PC-3 (cell line): ENCODE measurements around the gene ISCU. TPM values are rescaled to one million over a fixed set of nuclear protein-coding genes. Genes with fewer than 3 reads are reported as not detected.
A peak's percentile ranks its signal among the peaks of the same experiment; 100 is the strongest.
"Not testable (repeated sequence)": the region's sequence is repeated elsewhere in the genome, so short reads cannot be mapped to it uniquely, and the experiment has no call there.

ENCODE experiments used
- ATAC-seq: fragments of 200-7000 bp; cut with Tn5 transposase; 2 replicates; pipeline ENCODE4 v1.9.1; 2020; ENCODE audit warnings: mild to moderate bottlenecking, moderate library complexity
- BruUV-seq: library from RNA; stranded (reverse); fragments of 400-500 nt; replicated peaks from 2 replicates; lab custom pipeline; 2021; lab: Mats Ljungman, UMichigan
- CTCF ChIA-PET: fragments of 300-600 bp; sonication (Branson Sonifier 250); formaldehyde crosslinking; loops from one replicate; lab custom pipeline; 2022; ENCODE audit warnings: antibody characterized with exemption; lab: Charles Lee
- POLR2A ChIA-PET: fragments of 300-600 bp; sonication (Branson Sonifier 250); formaldehyde crosslinking; loops from one replicate; lab custom pipeline; 2022; ENCODE audit warnings: antibody characterized with exemption; ENCODE audit not compliant: unreplicated experiment; lab: Charles Lee
- DNase-seq: peaks from one replicate; pipeline ENCODE4 v3.0.0-alpha.2; 2015
- H2AFZ ChIP-seq: fragments of 300-600 bp; sonication (generic); 2 replicates; pipeline ENCODE4 v1.6.0; 2016; ENCODE audit warnings: antibody characterized with exemption, low read length
- H3F3A ChIP-seq: fragments of 300-600 bp; sonication (generic); one replicate; pipeline ENCODE4 v1.6.0; 2017; ENCODE audit warnings: antibody characterized with exemption, low read length, control low read depth, mild to moderate bottlenecking; ENCODE audit not compliant: unreplicated experiment
- H3K27ac ChIP-seq: fragments of 300-600 bp; sonication (generic); 2 replicates; pipeline ENCODE4 v1.5.1; 2016; ENCODE audit warnings: mild to moderate bottlenecking, low read length
- H3K27me3 ChIP-seq: fragments of 300-600 bp; sonication (generic); 2 replicates; pipeline ENCODE4 v1.6.1; 2016; ENCODE audit warnings: low read length, mixed read lengths
- H3K36me3 ChIP-seq: fragments of 300-600 bp; sonication (generic); 2 replicates; pipeline ENCODE4 v1.6.1; 2016; ENCODE audit warnings: low read depth, mixed run types, low read length, mixed read lengths
- H3K4me1 ChIP-seq: fragments of 300-600 bp; sonication (generic); 2 replicates; pipeline ENCODE4 v1.5.1; 2016; ENCODE audit warnings: low read length; ENCODE audit not compliant: insufficient read depth
- H3K4me2 ChIP-seq: fragments of 300-600 bp; sonication (generic); 2 replicates; pipeline ENCODE4 v1.6.0; 2016; ENCODE audit warnings: low read length
- H3K4me3 ChIP-seq: fragments of 300-600 bp; sonication (generic); 2 replicates; pipeline ENCODE4 v1.5.1; 2016; ENCODE audit warnings: mild to moderate bottlenecking, low read length, mixed read lengths
- H3K79me2 ChIP-seq: fragments of 300-600 bp; sonication (generic); 2 replicates; pipeline ENCODE4 v1.6.1; 2017; ENCODE audit warnings: low read length, mixed read lengths
- H3K9ac ChIP-seq: fragments of 300-600 bp; sonication (generic); 2 replicates; pipeline ENCODE4 v1.6.0; 2016; ENCODE audit warnings: mild to moderate bottlenecking, low read length
- H3K9me2 ChIP-seq: fragments of 300-600 bp; sonication (generic); replicated peaks from 2 replicates; pipeline ENCODE4 v1.6.1; 2016; ENCODE audit warnings: mixed run types, low read length, mixed read lengths
- H3K9me3 ChIP-seq: fragments of 300-600 bp; sonication (generic); 2 replicates; pipeline ENCODE4 v1.6.1; 2016; ENCODE audit warnings: low read length, mixed read lengths
- H4K20me1 ChIP-seq: fragments of 300-600 bp; sonication (generic); 2 replicates; pipeline ENCODE4 v1.6.1; 2016; ENCODE audit warnings: low read length, mixed read lengths
- CTCF ChIP-seq: fragments of 300-600 bp; sonication (generic); conservative IDR thresholded peaks from 2 replicates; pipeline ENCODE4 v1.5.1; 2017; ENCODE audit warnings: antibody characterized with exemption, low read depth, mild to moderate bottlenecking, low read length
- EZH2 ChIP-seq: fragments of 300-600 bp; sonication (generic); IDR thresholded peaks from one replicate; pipeline ENCODE4 v1.6.1; 2017; ENCODE audit warnings: antibody characterized with exemption, mild to moderate bottlenecking, low read length; ENCODE audit not compliant: unreplicated experiment
- EZH2phosphoT487 ChIP-seq: fragments of 300-600 bp; sonication (generic); IDR thresholded peaks from 2 replicates; pipeline ENCODE4 v1.6.1; 2018; ENCODE audit warnings: mild to moderate bottlenecking, antibody characterized with exemption, low read length, borderline replicate concordance
- intact Hi-C: fragments of 100-400 bp; cut with micrococcal nuclease; formaldehyde crosslinking; loops from 2 replicates; pipeline ENCODE4 v1.9.0; 2023
- total RNA-seq: library from RNA; depleted of rRNA; stranded (reverse); fragments of >200 nt; gene quantifications from 2 replicates; pipeline ENCODE4 v1.2.3, GENCODE V29; 2014

Gene ISCU
- total RNA-seq, 1 experiment from 2014 or later = 181 TPM

DNA sequence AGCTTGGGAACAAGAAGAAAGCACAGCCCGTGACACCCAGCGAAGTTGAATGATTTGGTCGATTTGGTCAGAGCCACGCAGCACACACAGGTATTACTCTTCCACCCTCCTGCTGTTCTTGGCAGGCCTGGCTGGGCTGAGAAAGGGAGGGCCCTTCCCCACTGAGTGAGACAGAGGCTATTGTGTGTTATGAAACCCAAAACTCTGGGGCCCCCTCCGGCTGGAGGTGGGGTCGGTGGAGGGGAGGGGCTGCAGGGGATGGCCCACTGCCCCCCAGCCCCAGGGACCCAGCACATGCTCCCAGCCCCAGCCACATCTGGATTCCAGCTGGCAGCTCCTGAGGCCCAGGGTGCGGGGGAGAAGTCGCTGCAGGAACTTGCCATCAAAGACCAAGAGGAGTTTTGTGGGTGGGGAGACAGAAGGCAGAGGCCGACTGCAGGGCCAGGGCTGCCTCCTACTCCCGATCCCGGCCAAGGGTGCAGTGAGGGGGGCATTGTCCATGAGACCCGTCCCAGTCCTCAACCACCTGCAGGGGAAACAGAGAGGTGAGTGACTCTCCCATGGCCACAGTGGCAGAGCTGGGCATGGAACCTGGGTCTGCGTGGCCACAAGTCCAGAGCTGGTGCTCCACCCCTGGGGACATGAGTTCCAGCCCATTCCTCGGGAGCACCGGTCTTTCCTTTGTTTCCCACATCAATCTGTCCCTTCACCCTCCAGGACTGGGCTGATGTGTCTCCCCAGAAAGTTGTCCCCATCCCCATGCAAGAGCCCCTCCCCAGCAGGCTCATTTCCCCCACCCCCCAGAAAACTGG, 26.8 kb downstream of the ISCU start:
- intact Hi-C loops = no loop called here
- H3K27me3 ChIP-seq = no peaks in the 10 kb centered on the region
- no peaks in the 10 kb centered on the region for H3K79me2 ChIP-seq
- H3K36me3 ChIP-seq = no peaks in the 10 kb centered on the region
- no peaks in the 10 kb centered on the region for H3K9me3 ChIP-seq
- no peaks in the 10 kb centered on the region for H3K4me1 ChIP-seq
- H3K9ac ChIP-seq = no peak overlapping the region
- H3K27ac ChIP-seq = no peak overlapping the region
- ATAC-seq (peak; percentile 48; the same call in 1 of the 2 replicates), DNase-seq (no peak)
- CTCF ChIA-PET = no interaction called here
- H3K4me3 ChIP-seq = no peak overlapping the region
- H3K9me2 ChIP-seq = no peaks in the 10 kb centered on the region
- no peaks in the 10 kb centered on the region for H3F3A ChIP-seq
- TF ChIP-seq CTCF (no peak), EZH2 (no peak), EZH2phosphoT487 (no peak)
- no TSS peak for BruUV-seq
- H2AFZ ChIP-seq = no peak overlapping the region
- no peaks in the 10 kb centered on the region for H4K20me1 ChIP-seq
- no peak overlapping the region for H3K4me2 ChIP-seq
- POLR2A ChIA-PET = no interaction called here

DNA sequence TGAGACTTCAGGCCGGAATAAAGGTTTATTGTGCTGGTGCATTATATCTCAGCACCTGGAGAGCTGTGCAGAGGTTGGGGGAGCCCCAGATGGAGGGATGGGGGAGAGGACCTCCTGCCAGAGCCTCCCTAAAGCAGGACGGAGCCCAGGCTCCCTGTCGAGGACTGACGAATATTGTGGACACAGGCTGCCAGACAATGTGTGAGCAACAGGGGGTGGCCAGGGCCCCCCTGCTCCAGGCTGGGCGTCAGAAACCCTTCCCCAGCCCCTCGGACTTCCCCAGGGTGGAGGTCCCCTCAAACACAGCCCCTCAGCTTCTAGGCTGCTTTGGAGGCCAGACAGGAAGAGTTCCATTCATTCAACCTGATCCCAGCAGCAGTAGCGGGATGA, 27.4 kb downstream of the ISCU start:
- intact Hi-C loops = no loop called here
- no TSS peak for BruUV-seq
- H3K79me2 ChIP-seq = no peaks in the 10 kb centered on the region
- TF ChIP-seq EZH2phosphoT487 (no peak), CTCF (no peak)
- no peaks in the 10 kb centered on the region for H3K4me1 ChIP-seq
- H3K27ac ChIP-seq = no peak overlapping the region
- no peak overlapping the region for H3K4me2 ChIP-seq
- DNase-seq (no peak), ATAC-seq (no peak)
- H3F3A ChIP-seq = no peaks in the 10 kb centered on the region
- H3K9ac ChIP-seq = no peak overlapping the region
- H3K36me3 ChIP-seq = no peaks in the 10 kb centered on the region
- H3K9me2 ChIP-seq = no peaks in the 10 kb centered on the region
- POLR2A ChIA-PET = no interaction called here
- CTCF ChIA-PET = no interaction called here
- no peak overlapping the region for H2AFZ ChIP-seq
- H3K4me3 ChIP-seq = no peak overlapping the region
- H4K20me1 ChIP-seq = no peaks in the 10 kb centered on the region
- H3K27me3 ChIP-seq = no peaks in the 10 kb centered on the region
- H3K9me3 ChIP-seq = no peaks in the 10 kb centered on the region

GRCh38 chr12:108590463-108590862, 28.1 kb downstream of the ISCU start:
- H2AFZ ChIP-seq, intact Hi-C loops, H3K9me2 ChIP-seq, H3K4me3 ChIP-seq, H3K9ac ChIP-seq, CTCF ChIA-PET, H3K79me2 ChIP-seq, H3F3A ChIP-seq, BruUV-seq, H3K27ac ChIP-seq, H3K4me2 ChIP-seq, H3K9me3 ChIP-seq, H3K27me3 ChIP-seq, H3K36me3 ChIP-seq, DNase-seq, ATAC-seq, POLR2A ChIA-PET, H3K4me1 ChIP-seq, H4K20me1 ChIP-seq: not testable (repeated sequence)
